HCT116 (cell line): ENCODE measurements around the gene KIFC3. TPM values are rescaled to one million over a fixed set of nuclear protein-coding genes. Genes with fewer than 3 reads are reported as not detected.

Source experiments
- ATAC-seq: fragments of 200-7000 bp; cut with Tn5 transposase; 2 replicates; pipeline ENCODE4 v1.9.1; 2020; ENCODE audit warnings: mild to moderate bottlenecking, moderate library complexity
- BruUV-seq: library from RNA; stranded (reverse); fragments of 400-500 nt; replicated peaks from 2 replicates; lab custom pipeline; 2021; lab: Mats Ljungman, UMichigan
- CTCF ChIA-PET: fragments of 300-600 bp; sonication (Branson Sonifier 250); formaldehyde crosslinking; loops from one replicate; lab custom pipeline; 2021; ENCODE audit warnings: antibody characterized with exemption; lab: Charles Lee
- POLR2A ChIA-PET: fragments of 300-600, 350-600 bp; sonication (Branson Sonifier 250); formaldehyde crosslinking; loops from one replicate; lab custom pipeline; 2021; ENCODE audit warnings: antibody characterized with exemption; lab: Charles Lee
- RAD21 ChIA-PET, 2 experiments: fragments of 300-600 bp; sonication (Branson Sonifier 250); formaldehyde crosslinking; loops; one replicate each; lab custom pipeline; 2023; ENCODE audit warnings: low total read pairs in 2 of 2; ENCODE audit not compliant: uncharacterized antibody in 2 of 2, unreplicated experiment in 2 of 2, low non-redundant PET in 1 of 2; lab: Charles Lee
- DNase-seq: peaks from one replicate; pipeline ENCODE4 v3.0.0-alpha.2; 2010; ENCODE audit warnings: low read depth, low spot score
- H2AFZ ChIP-seq: fragments of 200-600 bp; shearing (Covaris generic), sonication (generic); 2 replicates; pipeline ENCODE4 v1.6.1; 2017; ENCODE audit warnings: low read depth, mixed run types, mixed read lengths, antibody characterized with exemption, low read length; ENCODE audit not compliant: poor library complexity, severe bottlenecking
- H3K27ac ChIP-seq: 2 replicates; pipeline ENCODE4 v1.5.1; 2012; ENCODE audit warnings: low read depth, low read length
- H3K27me3 ChIP-seq: fragments of 200-600 bp; sonication (generic); 2 replicates; pipeline ENCODE4 v1.6.1; 2016; ENCODE audit warnings: mixed run types, low read length, mixed read lengths; ENCODE audit not compliant: insufficient read depth
- H3K36me3 ChIP-seq, 2 experiments: fragments of 200-500 bp in 1 of 2; fragments of 200-600 bp in 1 of 2; sonication (Bioruptor generic) in 1 of 2; sonication (generic) in 1 of 2; 2 replicates each; pipeline versions ENCODE4 v1.5.1 to v1.6.1; 2014 to 2016; ENCODE audit warnings: low read length in 2 of 2, inconsistent platforms in 1 of 2, mixed read lengths in 1 of 2, mixed run types in 1 of 2; ENCODE audit not compliant: insufficient read depth in 2 of 2, control insufficient read depth in 1 of 2
- H3K4me1 ChIP-seq, 2 experiments: fragments of 200-600 bp in 1 of 2; sonication (generic) in 1 of 2; 2 replicates each; pipeline versions ENCODE4 v1.5.1 to v1.6.1; 2012 to 2017; ENCODE audit warnings: low read length in 2 of 2, inconsistent platforms in 1 of 2, mild to moderate bottlenecking in 1 of 2, mixed read lengths in 1 of 2, mixed run types in 1 of 2, moderate library complexity in 1 of 2; ENCODE audit not compliant: insufficient read depth in 2 of 2, control insufficient read depth in 1 of 2
- H3K4me2 ChIP-seq: fragments of 200-600 bp; sonication (generic); 2 replicates; pipeline ENCODE4 v1.6.1; 2017; ENCODE audit warnings: mixed run types, low read length, mixed read lengths
- H3K4me3 ChIP-seq, 2 experiments: fragments of 200-600 bp in 1 of 2; sonication (generic) in 1 of 2; replicated peaks in 1 of 2; 2 replicates each; pipeline ENCODE4 v1.5.1; 2011 to 2016; ENCODE audit warnings: low read length in 2 of 2, control low read depth in 1 of 2, low read depth in 1 of 2, mild to moderate bottlenecking in 1 of 2, mixed read lengths in 1 of 2, mixed run types in 1 of 2
- H3K79me2 ChIP-seq: fragments of 200-600 bp; sonication (generic); 2 replicates; pipeline ENCODE4 v1.6.1; 2017; ENCODE audit warnings: mild to moderate bottlenecking, mixed run types, low read length, moderate library complexity, mixed read lengths; ENCODE audit not compliant: insufficient read depth
- H3K9ac ChIP-seq: fragments of 200-600 bp; sonication (generic); 2 replicates; pipeline ENCODE4 v1.6.1; 2016; ENCODE audit warnings: low read length, mixed read lengths
- H3K9me2 ChIP-seq: fragments of 200-600 bp; sonication (generic), shearing (Covaris generic); 2 replicates; pipeline ENCODE4 v1.6.1; 2017; ENCODE audit warnings: mixed run types, mild to moderate bottlenecking, moderate library complexity; ENCODE audit not compliant: insufficient read depth
- H3K9me3 ChIP-seq, 2 experiments: fragments of 200-500 bp in 1 of 2; fragments of 200-600 bp in 1 of 2; sonication (Bioruptor generic) in 1 of 2; sonication (generic) in 1 of 2; 2 replicates each; pipeline ENCODE4 v1.6.1; 2014 to 2017; ENCODE audit warnings: low read length in 2 of 2, mixed read lengths in 2 of 2, inconsistent platforms in 1 of 2, low read depth in 1 of 2, mild to moderate bottlenecking in 1 of 2, mixed run types in 1 of 2, moderate library complexity in 1 of 2; ENCODE audit not compliant: control insufficient read depth in 1 of 2, insufficient read depth in 1 of 2
- H4K20me1 ChIP-seq: fragments of 200-600 bp; sonication (generic), shearing (Covaris generic); 2 replicates; pipeline ENCODE4 v1.6.1; 2017; ENCODE audit warnings: mixed run types, mild to moderate bottlenecking, moderate library complexity; ENCODE audit not compliant: insufficient read depth
- ATF3 ChIP-seq: IDR thresholded peaks from 2 replicates; pipeline ENCODE4 v1.6.1; 2012
- CBX3 ChIP-seq: IDR thresholded peaks from 2 replicates; pipeline ENCODE4 v1.6.1; 2012; ENCODE audit warnings: low read depth
- CEBPB ChIP-seq: IDR thresholded peaks from 2 replicates; pipeline ENCODE4 v1.6.1; 2012; ENCODE audit warnings: low read depth
- CTCF ChIP-seq, 3 experiments: fragments of 200-600 bp in 1 of 3; sonication (generic) in 1 of 3; IDR thresholded peaks in 2 of 3; conservative IDR thresholded peaks in 1 of 3; 2 replicates each; pipeline ENCODE4 v1.5.1; 2012 to 2017; ENCODE audit warnings: low read depth in 2 of 3, low read length in 2 of 3, antibody characterized with exemption in 1 of 3, borderline replicate concordance in 1 of 3, control low read depth in 1 of 3, mild to moderate bottlenecking in 1 of 3, mixed read lengths in 1 of 3, mixed run types in 1 of 3, moderate library complexity in 1 of 3; ENCODE audit not compliant: insufficient read depth in 1 of 3
- ELF1 ChIP-seq: IDR thresholded peaks from 2 replicates; pipeline ENCODE4 v1.6.1; 2012; ENCODE audit warnings: low read depth, borderline replicate concordance
- EZH2phosphoT487 ChIP-seq: fragments of 200-600 bp; IDR thresholded peaks from 2 replicates; pipeline ENCODE4 v1.6.1; 2018; ENCODE audit warnings: antibody characterized with exemption, borderline replicate concordance
- POLR2A ChIP-seq: IDR thresholded peaks from 2 replicates; pipeline ENCODE4 v1.7.0; 2011; ENCODE audit warnings: borderline replicate concordance; ENCODE audit not compliant: insufficient read depth, insufficient read length; ENCODE audit errors: extremely low read depth
- POLR2AphosphoS5 ChIP-seq: IDR thresholded peaks from 2 replicates; pipeline ENCODE4 v1.6.1; 2011; ENCODE audit warnings: mild to moderate bottlenecking, low read depth, low read length, moderate library complexity
- SIN3A ChIP-seq: IDR thresholded peaks from 2 replicates; pipeline ENCODE4 v1.6.1; 2012; ENCODE audit warnings: low read depth
- SP1 ChIP-seq: IDR thresholded peaks from 2 replicates; pipeline ENCODE4 v1.6.1; 2012; ENCODE audit warnings: low read depth
- SRF ChIP-seq: IDR thresholded peaks from 2 replicates; pipeline ENCODE4 v1.6.1; 2012; ENCODE audit warnings: low read depth
- TCF7L2 ChIP-seq: IDR thresholded peaks from 2 replicates; pipeline ENCODE4 v1.7.0; 2011; ENCODE audit warnings: borderline replicate concordance, inconsistent platforms; ENCODE audit not compliant: insufficient read depth, insufficient read length; ENCODE audit errors: extremely low read depth
- YY1 ChIP-seq: IDR thresholded peaks from 2 replicates; pipeline ENCODE4 v1.6.1; 2011; ENCODE audit warnings: low read length, low read depth, moderate library complexity, mild to moderate bottlenecking; ENCODE audit not compliant: insufficient replicate concordance; ENCODE audit errors: extremely low read depth
- ZFX ChIP-seq: fragments of 450-650 bp; IDR thresholded peaks from 2 replicates; pipeline ENCODE4 v1.6.1; 2017
- intact Hi-C: fragments of 100-400 bp; cut with micrococcal nuclease; formaldehyde crosslinking; loops from 2 replicates; pipeline ENCODE4 v1.10.0; 2022
- total RNA-seq: library from RNA; stranded (reverse); gene quantifications from one replicate; pipeline ENCODE4 v1.2.1, GENCODE V29; 2021; ENCODE audit not compliant: unreplicated experiment

The KIFC3 gene
- total RNA-seq, 1 experiment from 2014 or later, result 31.9 TPM

DNA sequence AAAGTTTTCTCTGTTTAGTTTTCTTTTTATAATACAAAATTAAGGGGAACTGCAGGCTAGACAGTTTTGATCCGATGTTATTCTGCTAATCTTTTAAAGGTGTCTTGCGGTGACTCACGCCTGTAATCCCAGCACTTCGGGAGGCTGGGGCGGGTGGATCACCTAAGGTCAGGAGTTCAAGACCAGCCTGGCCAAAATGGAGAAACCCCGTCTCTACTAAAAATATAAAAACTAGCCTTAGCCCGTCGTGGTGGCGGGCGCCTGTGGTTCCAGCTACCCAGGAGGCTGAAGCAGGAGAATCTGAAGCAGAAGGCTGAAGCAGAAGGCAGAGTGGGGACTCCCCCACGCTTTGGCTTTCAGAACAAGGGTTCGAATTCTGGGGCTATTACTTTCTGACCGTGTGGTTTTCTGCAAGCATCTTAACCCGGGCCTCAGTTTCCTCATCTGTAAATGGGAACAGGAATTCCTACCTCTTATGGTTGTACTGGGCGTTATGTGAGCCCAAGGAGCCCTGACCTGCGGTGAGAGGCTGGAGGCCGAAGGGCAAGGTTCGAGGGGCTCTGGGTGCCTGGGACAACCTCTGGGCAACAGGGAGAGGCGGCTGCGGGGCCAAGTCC is 67.9 kb downstream of the KIFC3 start:
- Histone ChIP-seq H3K9me2 (no peaks in the 10 kb centered on the region), H3K36me3 (no peaks in the 10 kb centered on the region), H3K4me1 (peaks cover 8 to 24% of the 10 kb centered on the region in 2 experiments), H3K4me3 (peak overlapping the region; percentile 91 to 96), H3K9me3 (no peaks in the 10 kb centered on the region), H3K4me2 (peak overlapping the region; percentile 93), H3K9ac (peak overlapping the region; percentile 94), H3K27me3 (no peaks in the 10 kb centered on the region), H3K79me2 (peaks cover 10% of the 10 kb centered on the region; the same call in 1 of the 2 replicates), H3K27ac (peak overlapping the region; percentile 79), H2AFZ (no peak overlapping the region), H4K20me1 (no peaks in the 10 kb centered on the region)
- CTCF ChIA-PET, result interaction anchor here (0.9 to 2.5 kb wide), 5 partner anchors 11 to 158 kb away, joined by 3 to 10 read pairs (median 5); no protein-coding TSS in a partner anchor
- no TSS peak for BruUV-seq
- POLR2A ChIA-PET, result interaction anchor here (0.9 to 1.5 kb wide), 5 partner anchors 10 to 267 kb away, joined by 3 to 4 read pairs (median 3); partner anchors contain the start of gene USB1
- RAD21 ChIA-PET, result no interaction called here
- intact Hi-C loops, result no loop called here
- DNase-seq (no peak), ATAC-seq (no peak; the same call in 1 of the 2 replicates)
- TF ChIP-seq POLR2AphosphoS5, result no peak
- no peak for TF ChIP-seq SIN3A
- no peak for TF ChIP-seq POLR2A
- no peak for TF ChIP-seq CTCF (IDR thresholded peaks at IDR 0.05 in 2 of 3, conservative IDR thresholded peaks at IDR 0.05 in 1 of 3; ENCODE audit: borderline replicate concordance in 1 of 3, insufficient read depth in 1 of 3, low read depth in 2 of 3, low read length in 2 of 3)
- TF ChIP-seq EZH2phosphoT487, result no peak

DNA sequence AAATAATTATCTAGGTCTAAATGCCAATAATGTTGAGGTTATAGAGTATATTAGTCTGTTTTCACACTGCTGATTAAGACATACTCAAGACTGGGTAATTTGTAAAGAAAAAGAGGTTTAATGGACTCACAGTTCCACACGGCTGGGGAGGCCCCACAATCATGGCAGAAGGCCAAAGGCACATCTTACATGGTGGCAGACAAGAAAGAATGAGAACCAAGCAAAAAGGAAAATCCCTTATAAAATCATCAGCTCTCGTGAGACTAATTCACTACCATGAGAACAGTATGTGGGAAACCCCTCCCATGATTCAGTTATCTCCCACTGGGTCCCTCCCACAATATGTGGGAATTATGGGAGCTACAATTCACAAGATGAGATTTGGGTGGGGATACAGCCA is 69.6 kb downstream of the KIFC3 start:
- POLR2A ChIA-PET, result no interaction called here
- Histone ChIP-seq H3K27ac (no peak overlapping the region), H3K4me3 (no peak overlapping the region), H3K9me3 (no peaks in the 10 kb centered on the region), H2AFZ (no peak overlapping the region), H3K4me1 (peaks cover 8 to 24% of the 10 kb centered on the region in 2 experiments), H3K27me3 (no peaks in the 10 kb centered on the region), H3K36me3 (no peaks in the 10 kb centered on the region), H4K20me1 (no peaks in the 10 kb centered on the region), H3K4me2 (no peak overlapping the region), H3K9ac (no peak overlapping the region), H3K9me2 (no peaks in the 10 kb centered on the region), H3K79me2 (peaks cover 10% of the 10 kb centered on the region; the same call in 1 of the 2 replicates)
- ATAC-seq (no peak), DNase-seq (no peak)
- BruUV-seq, result no TSS peak
- CTCF ChIA-PET, result interaction anchor here (1.6 kb wide), 1 partner anchor 10 kb away, joined by 6 read pairs; no protein-coding TSS in a partner anchor
- RAD21 ChIA-PET, result no interaction called here
- intact Hi-C loops, result no loop called here
- TF ChIP-seq ZFX (no peak), CBX3 (no peak), POLR2AphosphoS5 (no peak), ATF3 (no peak), TCF7L2 (no peak), YY1 (no peak), CEBPB (no peak), ELF1 (no peak), SRF (no peak), POLR2A (no peak), CTCF (IDR thresholded peaks at IDR 0.05 in 2 of 3, conservative IDR thresholded peaks at IDR 0.05 in 1 of 3; ENCODE audit: borderline replicate concordance in 1 of 3, insufficient read depth in 1 of 3, low read depth in 2 of 3, low read length in 2 of 3) (no peak), SP1 (no peak), SIN3A (no peak)
